T-cell (primary cell): ENCODE data around the gene KYAT1. TPM values are rescaled to one million over a fixed set of nuclear protein-coding genes. Genes with fewer than 3 reads are reported as not detected.
A peak's percentile ranks its signal among the peaks of the same experiment; 100 is the strongest.

Experiments
- ATAC-seq, 4 experiments: fragments of 200-7000 bp in 3 of 4; fragments of 150-1000 bp in 1 of 4; cut with Tn5 transposase; replicated peaks in 1 of 4; 1 replicate in 3 of 4; 2 replicates in 1 of 4; pipeline ENCODE4 v1.10.0; 2021; ENCODE audit warnings: moderate library complexity in 3 of 4, mild to moderate bottlenecking in 2 of 4, moderate number of reproducible peaks in 1 of 4
- CTCF ChIA-PET, 2 donors: fragments of 300-600 bp; sonication (Branson Sonifier 250); formaldehyde crosslinking; loops; one replicate each; lab custom pipeline; 2022; ENCODE audit warnings: antibody characterized with exemption in 2 of 2; lab: Charles Lee
- POLR2A ChIA-PET, 2 donors: fragments of 300-600 bp; sonication (Branson Sonifier 250); formaldehyde crosslinking; loops; one replicate each; lab custom pipeline; 2022; ENCODE audit warnings: antibody characterized with exemption in 2 of 2; lab: Charles Lee
- DNase-seq, 35 experiments: peaks; one replicate each; pipeline versions ENCODE4 v3.0.0 to v3.0.0-alpha.2; 2013 to 2023
- H3K27ac ChIP-seq: one replicate; pipeline ENCODE4 v1.5.1; 2013; ENCODE audit warnings: low read length
- H3K27me3 ChIP-seq, 2 experiments: replicated peaks in 1 of 2; 1 replicate in 1 of 2; 2 replicates in 1 of 2; pipeline versions ENCODE4 v1.6.1 to v1.7.0; 2013; ENCODE audit warnings: low read length in 1 of 2, mixed read lengths in 1 of 2; ENCODE audit not compliant: control insufficient read depth in 2 of 2, insufficient read depth in 2 of 2; ENCODE audit errors: extremely low read depth in 1 of 2
- H3K36me3 ChIP-seq, 2 donors: 1 replicate in 1 of 2; 2 replicates in 1 of 2; pipeline versions ENCODE4 v1.6.1 to v1.7.0; 2013; ENCODE audit warnings: low read length in 1 of 2; ENCODE audit not compliant: control insufficient read depth in 2 of 2, insufficient read depth in 1 of 2; ENCODE audit errors: extremely low read depth in 1 of 2
- H3K4me1 ChIP-seq, 2 experiments: 1 replicate in 1 of 2; 2 replicates in 1 of 2; pipeline versions ENCODE4 v1.6.1 to v1.7.0; 2013; ENCODE audit warnings: low read length in 2 of 2, mixed read lengths in 1 of 2; ENCODE audit not compliant: insufficient read depth in 2 of 2, control insufficient read depth in 1 of 2; ENCODE audit errors: extremely low read depth in 1 of 2
- H3K4me3 ChIP-seq, 2 donors: 1 replicate in 1 of 2; 2 replicates in 1 of 2; pipeline versions ENCODE4 v1.5.1 to v1.7.0; 2013; ENCODE audit warnings: mild to moderate bottlenecking in 2 of 2, low read length in 1 of 2, moderate library complexity in 1 of 2; ENCODE audit not compliant: control insufficient read depth in 1 of 2; ENCODE audit errors: extremely low read depth in 1 of 2
- H3K9me3 ChIP-seq: 2 replicates; pipeline ENCODE4 v1.7.0; 2013
- H3K27ac Mint-ChIP-seq, 2 donors: one replicate each; pipeline ENCODE4 v1.8.0; 2020 to 2021; ENCODE audit warnings: mild to moderate bottlenecking in 2 of 2, mixed read lengths in 2 of 2
- H3K27me3 Mint-ChIP-seq, 2 donors: one replicate each; pipeline ENCODE4 v1.8.0; 2021 to 2022; ENCODE audit warnings: mixed read lengths in 2 of 2
- H3K36me3 Mint-ChIP-seq: one replicate; pipeline ENCODE4 v1.8.0; 2021; ENCODE audit warnings: mixed read lengths
- H3K4me1 Mint-ChIP-seq, 3 donors: one replicate each; pipeline ENCODE4 v1.8.0; 2020 to 2022; ENCODE audit warnings: mixed read lengths in 3 of 3, mild to moderate bottlenecking in 1 of 3
- H3K4me3 Mint-ChIP-seq, 3 donors: one replicate each; pipeline ENCODE4 v1.8.0; 2020 to 2022; ENCODE audit warnings: mild to moderate bottlenecking in 3 of 3, mixed read lengths in 3 of 3, moderate library complexity in 3 of 3
- H3K9me3 Mint-ChIP-seq, 3 donors: one replicate each; pipeline ENCODE4 v1.8.0; 2020 to 2022; ENCODE audit warnings: mixed read lengths in 3 of 3
- WGBS: methylation state at CpG from one replicate; pipeline ENCODE4 v1.1.5; 2013; ENCODE audit warnings: missing lambda C conversion rate; ENCODE audit not compliant: insufficient coverage; 5-methylcytosine and 5-hydroxymethylcytosine counted together
- total RNA-seq, 35 experiments: library from RNA in 6 of 35; stranded (reverse) in 6 of 35; fragments of 120-200 nt in 1 of 35; gene quantifications; one replicate each; pipeline versions ENCODE4 v1.2.1 to v1.2.4 and lab custom pipeline; 2013 to 2026

The KYAT1 gene
- total RNA-seq, 5 donors from 2014 or later (not counting 1 experiment from before 2014, with no cell fraction given): 9.7 to 15.6 (median 11.7) TPM

- H3K4me3 ChIP-seq: no peak overlapping the region
- Mint-ChIP-seq H3K4me1 (no peaks in the 10 kb centered on the region), H3K36me3 (peaks cover 11% of the 10 kb centered on the region), H3K27me3 (no peaks in the 10 kb centered on the region), H3K9me3 (no peaks in the 10 kb centered on the region), H3K4me3 (no peak overlapping the region), H3K27ac (no peak overlapping the region)
- H3K27me3 ChIP-seq: no peaks in the 10 kb centered on the region
- DNase-seq (no peak), ATAC-seq (no peak)
- ChIA-PET POLR2A (interaction anchor here in 1 of 2 donors (0.6 kb wide), 1 partner anchor 10 kb away, joined by 4 read pairs; no protein-coding TSS in a partner anchor), CTCF (no interaction called here)
- peaks cover 8 to 19% of the 10 kb centered on the region in 2 donors for H3K36me3 ChIP-seq
- H3K4me1 ChIP-seq: no peaks in the 10 kb centered on the region
- no peaks in the 10 kb centered on the region for H3K9me3 ChIP-seq
- no peak overlapping the region for H3K27ac ChIP-seq
- WGBS: no CpG with 5 or more reads among the region's 5 CpGs
Observed at GRCh38 chr9:128810873-128811272, 70.9 kb downstream of the KYAT1 start.

DNA sequence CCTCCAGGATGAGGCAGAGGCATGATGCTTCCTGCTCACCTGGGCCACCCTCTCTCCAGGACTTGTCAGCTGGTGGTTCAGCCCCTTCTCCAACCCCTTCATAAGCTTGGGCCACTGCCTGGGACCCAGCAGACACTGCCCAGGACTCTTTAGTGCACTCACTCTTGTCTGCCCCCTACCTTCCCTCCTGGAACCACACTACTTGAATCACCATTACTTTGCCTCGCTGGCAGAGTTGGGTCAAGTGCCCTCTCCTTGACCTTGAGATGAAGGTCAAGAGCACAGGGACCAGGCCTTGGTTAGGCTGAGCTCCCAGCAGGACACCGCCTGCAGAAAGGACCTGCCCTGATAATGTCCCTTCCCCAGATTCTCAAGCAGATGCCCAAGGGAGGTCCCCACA, 71.9 kb downstream of the KYAT1 start:
- ChIA-PET POLR2A (interaction anchor here in 1 of 2 donors (0.6 kb wide), 1 partner anchor 88 kb away, joined by 3 read pairs; no protein-coding TSS in a partner anchor), CTCF (interaction anchor here in 1 of 2 donors (0.6 kb wide), 1 partner anchor 385 kb away, joined by 3 read pairs; no protein-coding TSS in a partner anchor)

GRCh38 chr9:128809036-128809599, 72.6 kb downstream of the KYAT1 start:
- Histone ChIP-seq H3K4me3 (no peak overlapping the region), H3K36me3 (peaks cover 16 to 32% of the 10 kb centered on the region in 2 donors), H3K27me3 (no peaks in the 10 kb centered on the region), H3K27ac (no peak overlapping the region), H3K9me3 (no peaks in the 10 kb centered on the region), H3K4me1 (no peaks in the 10 kb centered on the region)
- CTCF ChIA-PET: no interaction called here
- no peaks in the 10 kb centered on the region for H3K27me3 Mint-ChIP-seq
- DNase-seq (no peak), ATAC-seq (peak in 1 of 4 experiments; percentile 41)
- 94% methylated on average over 11 of the region's 12 CpGs for WGBS
- H3K4me3 Mint-ChIP-seq: no peak overlapping the region
- H3K4me1 Mint-ChIP-seq: no peaks in the 10 kb centered on the region
- no peaks in the 10 kb centered on the region for H3K9me3 Mint-ChIP-seq
- H3K36me3 Mint-ChIP-seq: peaks cover 11% of the 10 kb centered on the region
- POLR2A ChIA-PET: interaction anchor here in 1 of 2 donors (0.6 kb wide), 1 partner anchor 101 kb away, joined by 11 read pairs; no protein-coding TSS in a partner anchor
- H3K27ac Mint-ChIP-seq: no peak overlapping the region

More for the DNA sequence above, 71.9 kb downstream of the KYAT1 start:
- 100% methylated on average over 1 of the region's 2 CpGs for WGBS
- H3K9me3 ChIP-seq: no peaks in the 10 kb centered on the region
- Mint-ChIP-seq H3K4me3 (no peak overlapping the region), H3K27ac (no peak overlapping the region), H3K36me3 (peaks cover 11% of the 10 kb centered on the region), H3K27me3 (no peaks in the 10 kb centered on the region), H3K4me1 (no peaks in the 10 kb centered on the region), H3K9me3 (no peaks in the 10 kb centered on the region)
- ATAC-seq: peak in 1 of 4 experiments; percentile 14
- no peak for DNase-seq
- H3K27me3 ChIP-seq: no peaks in the 10 kb centered on the region
- peaks cover 15 to 30% of the 10 kb centered on the region in 2 donors for H3K36me3 ChIP-seq
- no peaks in the 10 kb centered on the region for H3K4me1 ChIP-seq
- H3K27ac ChIP-seq: no peak overlapping the region
- no peak overlapping the region for H3K4me3 ChIP-seq

- POLR2A ChIA-PET: interaction anchor here in 1 of 2 donors (0.6 kb wide), 1 partner anchor 100 kb away, joined by 11 read pairs; no protein-coding TSS in a partner anchor
- CTCF ChIA-PET: no interaction called here
- no peaks in the 10 kb centered on the region for H3K4me1 ChIP-seq
- no peaks in the 10 kb centered on the region for H3K9me3 ChIP-seq
- no peaks in the 10 kb centered on the region for H3K9me3 Mint-ChIP-seq
- no peaks in the 10 kb centered on the region for H3K27me3 ChIP-seq
- no peak overlapping the region for H3K4me3 Mint-ChIP-seq
- ATAC-seq (no peak), DNase-seq (no peak)
- H3K27me3 Mint-ChIP-seq: no peaks in the 10 kb centered on the region
- WGBS: 83% methylated on average over 1 of the region's 3 CpGs
- no peaks in the 10 kb centered on the region for H3K4me1 Mint-ChIP-seq
- H3K27ac Mint-ChIP-seq: peak overlapping the region in 1 of 2 donors; percentile 15
- no peak overlapping the region for H3K27ac ChIP-seq
- H3K36me3 Mint-ChIP-seq: peaks cover 17% of the 10 kb centered on the region
- no peak overlapping the region for H3K4me3 ChIP-seq
- H3K36me3 ChIP-seq: peaks cover 16 to 37% of the 10 kb centered on the region in 2 donors
Observed at GRCh38 chr9:128808543-128808942, 73.2 kb downstream of the KYAT1 start.

GRCh38 chr9:128807827-128808226, 73.9 kb downstream of the KYAT1 start:
- ChIA-PET CTCF (no interaction called here), POLR2A (no interaction called here)
- H3K4me3 Mint-ChIP-seq: no peak overlapping the region

DNA sequence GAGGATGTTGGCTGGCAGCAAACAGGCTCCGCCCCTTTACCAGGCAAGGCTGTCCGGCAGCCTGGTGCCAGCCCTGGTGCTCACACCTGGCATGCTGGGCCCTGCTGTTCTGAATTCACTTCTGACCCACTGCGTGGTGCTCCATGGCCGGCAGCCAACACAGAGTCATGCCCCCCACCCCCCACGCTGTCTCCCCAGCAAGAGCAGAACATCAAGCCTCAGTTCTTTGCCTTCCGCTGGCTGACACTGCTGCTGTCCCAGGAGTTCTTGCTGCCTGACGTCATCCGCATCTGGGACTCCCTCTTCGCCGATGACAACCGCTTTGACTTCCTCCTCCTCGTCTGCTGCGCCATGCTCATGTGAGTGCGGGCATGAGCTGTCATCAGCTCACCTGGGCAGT, 76.1 kb downstream of the KYAT1 start:
- no peaks in the 10 kb centered on the region for H3K4me1 Mint-ChIP-seq
- WGBS: 98% methylated on average over 14 of the region's 14 CpGs
- no peaks in the 10 kb centered on the region for H3K27me3 Mint-ChIP-seq
- ChIA-PET CTCF (no interaction called here), POLR2A (no interaction called here)
- H3K27ac Mint-ChIP-seq: no peak overlapping the region
- no peak overlapping the region for H3K4me3 Mint-ChIP-seq
- peaks cover 32% of the 10 kb centered on the region for H3K36me3 Mint-ChIP-seq
- H3K27me3 ChIP-seq: no peaks in the 10 kb centered on the region
- H3K9me3 Mint-ChIP-seq: no peaks in the 10 kb centered on the region
- no peaks in the 10 kb centered on the region for H3K9me3 ChIP-seq
- no peaks in the 10 kb centered on the region for H3K4me1 ChIP-seq
- H3K4me3 ChIP-seq: no peak overlapping the region
- peaks cover 16 to 50% of the 10 kb centered on the region in 2 donors for H3K36me3 ChIP-seq
- H3K27ac ChIP-seq: no peak overlapping the region
- ATAC-seq (no peak), DNase-seq (no peak)

More at GRCh38 chr9:128807827-128808226, 73.9 kb downstream of the KYAT1 start:
- Histone ChIP-seq H3K27ac (no peak overlapping the region), H3K9me3 (no peaks in the 10 kb centered on the region), H3K36me3 (peaks cover 16 to 43% of the 10 kb centered on the region in 2 donors), H3K4me3 (no peak overlapping the region), H3K27me3 (no peaks in the 10 kb centered on the region), H3K4me1 (no peaks in the 10 kb centered on the region)
- Mint-ChIP-seq H3K9me3 (no peaks in the 10 kb centered on the region), H3K36me3 (peaks cover 23% of the 10 kb centered on the region), H3K27me3 (no peaks in the 10 kb centered on the region), H3K27ac (no peak overlapping the region), H3K4me1 (no peaks in the 10 kb centered on the region)
- ATAC-seq: no peak
- WGBS: 84% methylated on average over 14 of the region's 14 CpGs
- DNase-seq: no peak
